Thoracic aorta (tissue), 2 donors: ENCODE data around the gene CCDC28A. TPM values are rescaled to one million over a fixed set of nuclear protein-coding genes. Genes with fewer than 3 reads are reported as not detected.

Experiments
- ATAC-seq: fragments of 150-250 bp; one replicate; pipeline ENCODE4 v1.8.0; 2017; ENCODE audit warnings: low read depth; ENCODE audit not compliant: insufficient number of reproducible peaks, low FRiP score
- DNase-seq: peaks from one replicate; pipeline ENCODE4 v3.0.0-alpha.2; 2020; ENCODE audit warnings: low spot score
- H3K27ac ChIP-seq, 2 donors: fragments of 200-600 bp; sonication (generic); 1 replicate in 1 of 2; 2 replicates in 1 of 2; pipeline ENCODE4 v1.5.1; 2016; ENCODE audit warnings: mild to moderate bottlenecking in 2 of 2, moderate library complexity in 2 of 2
- H3K27me3 ChIP-seq: fragments of 200-600 bp; sonication (generic); replicated peaks from 2 replicates; pipeline ENCODE4 v1.6.0; 2016; ENCODE audit warnings: mild to moderate bottlenecking; ENCODE audit not compliant: insufficient read depth
- H3K36me3 ChIP-seq: fragments of 200-600 bp; sonication (generic); one replicate; pipeline ENCODE4 v1.5.1; 2016
- H3K4me1 ChIP-seq, 2 donors: fragments of 200-600 bp; sonication (generic); 1 replicate in 1 of 2; 2 replicates in 1 of 2; pipeline versions ENCODE4 v1.5.1 to v1.6.0; 2016; ENCODE audit warnings: low read depth in 2 of 2, mild to moderate bottlenecking in 1 of 2; ENCODE audit not compliant: control insufficient read depth in 1 of 2
- H3K4me3 ChIP-seq: fragments of 200-600 bp; sonication (generic); 2 replicates; pipeline ENCODE4 v1.5.1; 2016; ENCODE audit warnings: mild to moderate bottlenecking
- H3K9me3 ChIP-seq: fragments of 200-600 bp; sonication (generic); 2 replicates; pipeline ENCODE4 v1.5.1; 2016
- total RNA-seq, 2 donors: library from RNA; depleted of rRNA; stranded (reverse); fragments of >200 nt; gene quantifications; one replicate each; pipeline versions ENCODE4 v1.1.0 to v1.2.3, GENCODE V29; 2016
- TF ChIP-seq, protein P1 (sequence below): fragments of 200-600 bp; sonication (generic); IDR thresholded peaks from one replicate; pipeline ENCODE4 v1.5.1; 2019; ENCODE audit warnings: antibody characterized with exemption

Gene CCDC28A
- total RNA-seq, 2 donors from 2014 or later: 7.3 to 16.5 TPM

DNA sequence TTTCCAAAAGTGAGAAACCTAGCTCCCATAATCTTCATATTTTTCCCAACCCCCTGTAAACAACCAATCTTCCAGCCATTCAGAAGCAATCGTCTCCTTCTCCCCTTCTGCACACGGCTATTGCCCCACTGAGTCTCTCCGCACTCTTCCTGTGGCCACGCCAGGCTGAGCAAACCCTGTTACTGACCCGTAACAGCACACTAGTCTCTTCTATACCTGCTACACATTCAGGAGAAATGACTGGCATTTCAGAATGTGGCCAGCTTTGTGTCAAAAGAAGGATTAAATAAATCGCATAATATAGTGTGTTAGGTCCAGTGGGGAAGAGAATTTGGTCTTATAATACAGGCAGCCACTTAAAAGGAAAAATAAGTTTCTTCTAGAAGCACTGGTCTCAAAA is 63.7 kb downstream of the CCDC28A start:
- Histone ChIP-seq H3K9me3 (no peaks in the 10 kb centered on the region), H3K36me3 (no peaks in the 10 kb centered on the region), H3K27me3 (no peaks in the 10 kb centered on the region), H3K27ac (no peak overlapping the region), H3K4me3 (no peak overlapping the region), H3K4me1 (peaks cover 0 to 15% of the 10 kb centered on the region in 2 donors)
- DNase-seq (no peak), ATAC-seq (no peak)
- TF ChIP-seq, protein P1, sequence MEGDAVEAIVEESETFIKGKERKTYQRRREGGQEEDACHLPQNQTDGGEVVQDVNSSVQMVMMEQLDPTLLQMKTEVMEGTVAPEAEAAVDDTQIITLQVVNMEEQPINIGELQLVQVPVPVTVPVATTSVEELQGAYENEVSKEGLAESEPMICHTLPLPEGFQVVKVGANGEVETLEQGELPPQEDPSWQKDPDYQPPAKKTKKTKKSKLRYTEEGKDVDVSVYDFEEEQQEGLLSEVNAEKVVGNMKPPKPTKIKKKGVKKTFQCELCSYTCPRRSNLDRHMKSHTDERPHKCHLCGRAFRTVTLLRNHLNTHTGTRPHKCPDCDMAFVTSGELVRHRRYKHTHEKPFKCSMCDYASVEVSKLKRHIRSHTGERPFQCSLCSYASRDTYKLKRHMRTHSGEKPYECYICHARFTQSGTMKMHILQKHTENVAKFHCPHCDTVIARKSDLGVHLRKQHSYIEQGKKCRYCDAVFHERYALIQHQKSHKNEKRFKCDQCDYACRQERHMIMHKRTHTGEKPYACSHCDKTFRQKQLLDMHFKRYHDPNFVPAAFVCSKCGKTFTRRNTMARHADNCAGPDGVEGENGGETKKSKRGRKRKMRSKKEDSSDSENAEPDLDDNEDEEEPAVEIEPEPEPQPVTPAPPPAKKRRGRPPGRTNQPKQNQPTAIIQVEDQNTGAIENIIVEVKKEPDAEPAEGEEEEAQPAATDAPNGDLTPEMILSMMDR: no peak

Other genes with a start within 250 kb of the CCDC28A start
- not detected for gene ECT2L, start 22.3 kb downstream of the CCDC28A start, total RNA-seq
- 10 to 100 TPM; 43.1 to 86.0 TPM for gene REPS1, start 214.5 kb downstream of the CCDC28A start, total RNA-seq